COR-L47 (cell line): ENCODE results near the gene AHI1.

Experiments
- DNase-seq: peaks from one replicate; lab custom pipeline; 2025; lab: John Stamatoyannopoulos, UW

AHI1 gene

DNA sequence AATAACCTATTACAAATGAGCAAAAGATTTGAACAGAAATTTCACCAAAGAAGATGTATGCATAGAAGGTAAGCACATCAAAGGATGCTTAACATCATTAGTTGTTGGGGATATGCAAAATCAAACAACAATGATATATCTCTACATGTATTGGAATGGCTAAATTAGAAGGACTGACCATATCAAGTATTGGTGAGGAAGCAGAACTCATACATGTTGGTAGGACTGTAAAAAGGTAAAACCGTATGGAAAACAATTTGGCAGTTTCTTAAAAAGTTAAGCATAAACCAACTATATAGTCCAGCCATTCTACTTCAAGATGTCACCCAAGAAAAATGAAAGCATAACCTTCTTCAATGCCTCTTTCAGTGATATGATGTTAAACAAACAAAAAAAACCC, 202.5 kb downstream of the AHI1 start:
- DNase-seq = no peak

DNA sequence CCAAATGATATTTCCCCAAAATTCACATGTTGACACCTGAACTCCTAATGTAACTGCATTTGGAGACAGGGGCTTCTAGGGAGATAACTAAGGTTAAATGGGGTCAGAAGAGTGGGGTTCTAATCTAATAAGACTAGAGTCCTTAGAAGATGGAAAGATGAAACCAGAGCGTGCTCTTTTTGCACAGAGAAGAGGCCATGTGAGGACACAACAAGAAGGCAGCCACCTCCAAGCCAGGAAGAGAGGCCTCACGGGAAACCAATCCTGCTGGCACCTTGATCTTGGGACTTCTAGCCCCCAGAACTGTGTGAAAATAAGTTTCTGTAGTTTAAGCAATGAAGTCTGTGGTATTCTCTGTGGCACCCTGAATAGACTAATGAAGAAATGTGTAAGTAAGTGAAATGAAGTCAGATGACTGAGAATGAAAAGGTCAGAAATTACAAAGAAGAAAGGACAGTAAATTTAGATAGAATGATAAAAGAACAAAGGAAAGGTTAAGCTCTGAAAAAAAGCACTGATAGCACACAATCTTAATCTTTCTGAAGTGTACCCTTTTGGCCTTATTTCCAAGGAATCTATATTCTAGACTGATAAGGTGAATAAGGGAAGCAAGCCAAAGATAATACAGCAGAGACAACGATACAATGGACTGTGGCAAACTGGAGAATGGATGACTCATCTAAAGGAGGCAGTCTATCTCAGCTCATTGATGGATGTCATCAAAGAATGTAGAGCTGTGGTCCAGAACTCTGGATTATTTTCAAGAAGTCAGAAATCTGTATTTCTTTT, 206.1 kb downstream of the AHI1 start:
- DNase-seq = no peak

DNA sequence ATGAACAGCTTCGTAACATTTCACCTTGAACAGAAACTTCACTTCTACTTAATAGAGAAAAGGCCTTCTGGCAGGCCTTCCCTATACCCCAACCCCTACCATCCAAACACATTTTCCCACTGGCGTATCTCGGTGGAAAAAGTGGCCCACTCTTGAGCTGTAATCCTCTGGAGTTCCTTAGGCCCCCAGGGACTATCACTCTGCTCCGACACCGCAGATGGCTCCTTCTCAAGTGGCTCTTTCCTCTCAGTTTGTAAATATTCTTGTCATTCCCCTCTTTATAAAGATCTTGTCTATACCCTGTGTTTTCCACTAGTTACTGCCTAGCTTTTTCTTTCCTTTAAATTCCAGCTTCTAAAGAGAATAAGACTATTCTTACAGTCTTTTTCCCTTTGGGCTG, 207.7 kb downstream of the AHI1 start:
- DNase-seq = no peak

DNA sequence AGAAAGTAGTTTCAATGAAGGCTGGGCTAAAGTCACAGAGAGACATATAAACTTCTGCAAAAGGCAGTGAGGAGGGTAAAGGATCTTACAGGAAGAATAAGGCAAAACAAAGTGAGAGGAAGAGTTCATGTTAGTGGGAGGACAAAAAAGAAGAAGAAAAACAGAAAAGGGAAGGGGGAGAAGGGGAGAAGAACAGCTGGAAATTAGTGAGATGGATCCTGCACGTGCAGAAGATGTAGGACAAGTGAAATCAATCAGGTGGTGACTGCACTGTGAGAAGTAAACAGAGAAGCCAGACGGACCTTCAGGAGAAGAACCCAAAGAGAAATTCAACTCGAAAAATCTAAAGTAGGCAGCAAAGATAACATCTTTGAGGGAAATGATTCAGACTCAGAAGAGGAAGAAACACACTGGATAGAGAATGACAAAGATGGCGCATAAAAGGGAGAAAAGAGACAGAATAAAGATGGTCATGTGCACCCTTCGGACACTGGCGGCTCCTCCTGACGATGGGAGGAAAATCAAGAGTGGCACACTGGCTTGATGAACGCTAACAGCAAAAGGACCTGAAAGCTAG, 210.5 kb downstream of the AHI1 start:
- DNase-seq = no peak

DNA sequence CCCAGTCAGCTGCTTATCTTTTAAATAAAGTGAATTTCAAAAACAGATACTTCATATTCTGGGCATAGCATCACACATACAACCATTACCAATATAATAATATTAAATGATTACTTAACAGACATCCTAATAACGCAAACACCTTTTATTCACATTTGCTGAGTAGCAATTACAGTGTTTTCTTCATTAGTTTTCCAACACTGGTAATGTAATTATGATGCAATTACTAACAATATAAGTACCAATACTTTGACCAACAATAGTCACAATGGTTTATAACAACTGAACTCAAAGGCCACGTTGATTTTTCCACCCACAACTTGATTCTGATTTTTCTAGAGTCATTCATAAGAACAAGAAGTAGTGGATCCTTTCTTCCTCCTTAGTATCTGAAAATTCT, 212.4 kb downstream of the AHI1 start:
- DNase-seq = no peak

DNA sequence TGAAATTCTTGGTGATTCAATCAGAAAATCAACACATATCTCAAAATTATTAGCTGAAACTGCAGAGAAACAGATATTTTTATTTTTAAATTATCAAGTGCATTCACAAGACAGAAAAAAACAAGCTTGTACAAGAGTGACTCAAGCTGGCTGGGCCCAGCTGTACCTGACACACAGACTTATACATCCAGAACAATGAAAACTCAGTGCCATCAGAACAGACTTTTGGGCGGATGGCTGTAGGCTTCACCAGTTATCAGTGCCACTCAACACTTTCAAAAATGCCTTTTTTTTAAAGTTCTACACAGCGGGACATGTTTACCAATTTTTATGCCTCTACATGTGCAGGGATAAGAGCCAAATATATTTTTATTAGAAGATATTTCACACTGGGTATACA, 213.6 kb downstream of the AHI1 start:
- DNase-seq = no peak

DNA sequence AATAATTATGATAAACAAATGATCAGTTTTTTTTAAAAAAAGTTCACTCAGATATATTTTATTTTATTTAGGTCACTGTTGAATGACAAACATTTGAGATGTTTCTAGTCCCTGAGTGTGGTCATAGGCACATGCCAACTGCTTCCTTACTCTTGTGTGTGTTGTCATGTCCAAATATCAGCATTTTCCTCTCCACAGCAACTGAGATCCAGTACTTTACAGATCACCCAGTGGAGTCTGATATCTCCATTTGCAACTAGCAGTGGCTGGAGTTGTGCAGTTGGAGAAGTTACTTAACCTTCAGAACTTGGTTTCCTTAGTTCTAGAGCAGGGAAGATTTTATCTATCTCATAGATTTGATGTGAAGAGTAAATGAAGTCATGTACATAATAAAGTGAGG, 215.1 kb downstream of the AHI1 start:
- DNase-seq = no peak

DNA sequence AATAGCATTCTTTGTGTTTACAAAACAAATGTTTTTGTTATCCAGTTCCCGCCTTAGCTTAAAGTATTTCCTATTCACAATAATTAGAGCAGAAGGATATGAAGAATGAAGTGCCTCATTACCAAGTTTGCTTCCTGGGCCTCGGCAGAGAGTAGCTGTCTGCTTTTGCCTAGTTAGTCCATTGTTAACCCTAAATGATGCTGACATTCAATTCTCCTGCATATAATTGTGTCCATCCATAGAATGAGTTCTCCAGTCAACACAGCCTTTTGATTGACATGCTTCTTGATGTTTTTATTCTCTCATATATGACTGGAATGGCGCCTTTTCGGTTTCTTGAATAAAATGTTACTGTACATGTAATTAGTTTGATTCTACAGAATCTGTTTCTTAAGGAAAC, 215.6 kb downstream of the AHI1 start:
- DNase-seq = no peak

DNA sequence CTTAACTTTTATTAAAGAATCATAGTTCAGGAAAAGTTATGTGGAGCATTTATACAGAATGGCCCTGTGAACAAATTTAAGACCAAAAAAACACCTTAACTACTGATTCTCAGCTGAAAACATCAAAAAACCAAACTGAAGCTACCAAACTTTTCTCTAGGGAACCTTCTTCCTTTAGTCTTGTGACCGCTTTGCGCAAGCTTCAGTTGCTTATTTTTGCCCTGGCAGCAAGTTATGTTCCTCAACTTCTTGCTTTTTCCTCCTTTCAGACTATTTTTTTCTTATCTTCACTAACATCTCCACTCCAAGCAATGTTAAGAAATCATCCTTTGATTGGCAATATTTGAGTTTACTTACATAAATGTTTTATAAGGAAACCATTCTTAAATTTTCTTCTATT, 216.3 kb downstream of the AHI1 start:
- DNase-seq = no peak

DNA sequence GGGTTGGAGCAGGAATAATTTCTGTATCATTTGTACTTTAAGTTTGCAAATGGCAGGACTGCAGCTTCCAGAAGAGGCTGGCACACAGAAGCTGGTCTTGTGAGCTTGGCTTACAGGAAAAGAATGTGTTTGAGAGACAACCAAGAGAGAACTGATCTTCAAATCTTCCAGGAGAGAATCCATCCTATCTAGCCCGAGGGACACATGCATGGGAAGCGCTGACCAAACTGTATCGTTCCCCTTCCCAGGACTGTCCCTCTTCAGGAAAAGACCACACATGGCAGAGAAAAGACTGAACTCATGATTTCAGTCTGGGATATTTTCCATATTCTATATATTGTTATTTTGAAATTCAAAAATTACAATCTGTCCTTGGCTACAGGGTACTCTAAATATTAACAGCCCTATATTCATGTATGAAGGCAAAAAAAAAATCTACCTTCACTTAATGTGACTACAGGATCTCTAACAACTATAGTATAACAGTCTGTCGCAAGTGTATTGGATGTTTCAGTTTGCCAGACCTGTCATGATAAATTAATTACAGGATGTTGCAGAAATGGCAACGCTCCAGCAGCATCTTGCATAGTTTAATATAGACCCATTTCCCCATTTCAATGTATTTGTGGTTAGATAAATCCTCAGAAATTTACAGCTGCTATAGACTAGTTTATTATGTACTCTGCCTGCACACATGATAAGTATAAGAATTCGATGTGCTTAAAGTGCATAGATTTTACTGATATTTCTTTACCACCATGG, 217.0 kb downstream of the AHI1 start:
- DNase-seq = peak; percentile 8

DNA sequence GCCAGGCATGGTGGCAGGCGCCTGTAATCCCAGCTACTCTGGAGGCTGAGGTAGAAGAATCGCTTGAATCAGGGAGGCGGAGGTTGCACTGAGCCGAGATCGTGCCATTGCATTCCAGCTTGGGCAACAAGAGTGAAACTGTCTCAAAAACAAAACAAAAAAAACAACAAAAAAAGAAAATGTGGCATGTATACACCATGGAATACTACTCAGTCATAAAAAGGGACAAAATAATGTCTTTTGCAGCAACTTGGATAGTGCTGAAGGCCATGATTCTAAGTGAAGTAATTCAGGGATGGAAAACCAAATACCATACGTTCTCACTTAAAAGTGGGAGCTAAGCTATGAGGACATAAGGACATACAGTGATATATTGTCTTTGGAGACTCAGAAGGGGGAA, 220.1 kb downstream of the AHI1 start:
- no peak for DNase-seq

DNA sequence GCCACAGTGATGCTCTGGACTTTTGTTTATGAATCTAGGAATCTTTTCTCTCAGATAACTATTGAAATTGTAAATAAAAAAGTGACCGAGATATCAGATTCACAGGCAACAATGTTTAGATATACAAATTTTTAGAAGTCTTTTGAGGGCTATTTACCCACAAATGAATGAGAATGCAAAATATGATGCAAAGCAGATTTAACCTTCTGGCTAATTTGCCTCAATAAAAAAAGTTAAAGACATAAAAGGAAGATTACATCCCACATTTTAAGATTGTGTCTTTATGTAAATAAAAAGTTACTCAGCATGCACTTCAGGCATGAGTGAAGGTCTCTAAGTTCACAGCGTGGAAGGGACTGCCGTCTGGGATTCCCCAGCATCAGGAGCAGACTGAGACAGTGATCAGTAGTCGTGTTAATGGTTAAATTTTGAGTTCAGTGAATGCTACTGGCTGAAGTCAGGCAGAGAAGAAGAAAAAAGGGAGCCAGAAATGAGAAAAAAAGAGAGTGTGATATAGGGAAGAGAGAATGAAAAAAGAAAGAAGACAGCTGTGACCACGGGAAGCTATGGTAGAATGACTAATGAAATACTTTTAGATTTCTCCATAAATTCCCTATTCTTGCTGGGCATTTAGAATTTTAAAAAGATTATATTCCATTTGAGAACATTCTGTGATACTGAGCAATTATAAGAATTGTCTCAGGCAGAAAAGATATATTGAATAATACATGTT, 222.8 kb downstream of the AHI1 start:
- DNase-seq = no peak

DNA sequence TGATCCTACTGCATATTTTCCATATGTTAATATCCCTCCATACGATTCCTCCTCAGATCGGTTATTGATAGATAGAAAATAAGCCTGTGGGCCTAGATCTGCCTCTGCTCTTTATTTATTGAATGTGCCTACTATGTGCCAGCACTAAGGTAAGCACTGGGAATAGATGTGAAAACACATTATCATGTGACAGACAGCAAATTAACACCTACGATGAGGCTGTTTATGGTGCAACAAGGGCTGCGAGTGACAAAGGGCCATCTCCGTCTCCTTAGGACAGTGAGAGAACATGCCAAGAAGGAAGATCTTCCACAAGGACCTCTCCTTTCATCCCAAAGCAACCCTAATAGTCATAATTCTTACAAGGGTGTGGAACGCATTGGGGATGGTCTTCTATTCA, 225.9 kb downstream of the AHI1 start:
- DNase-seq = no peak

DNA sequence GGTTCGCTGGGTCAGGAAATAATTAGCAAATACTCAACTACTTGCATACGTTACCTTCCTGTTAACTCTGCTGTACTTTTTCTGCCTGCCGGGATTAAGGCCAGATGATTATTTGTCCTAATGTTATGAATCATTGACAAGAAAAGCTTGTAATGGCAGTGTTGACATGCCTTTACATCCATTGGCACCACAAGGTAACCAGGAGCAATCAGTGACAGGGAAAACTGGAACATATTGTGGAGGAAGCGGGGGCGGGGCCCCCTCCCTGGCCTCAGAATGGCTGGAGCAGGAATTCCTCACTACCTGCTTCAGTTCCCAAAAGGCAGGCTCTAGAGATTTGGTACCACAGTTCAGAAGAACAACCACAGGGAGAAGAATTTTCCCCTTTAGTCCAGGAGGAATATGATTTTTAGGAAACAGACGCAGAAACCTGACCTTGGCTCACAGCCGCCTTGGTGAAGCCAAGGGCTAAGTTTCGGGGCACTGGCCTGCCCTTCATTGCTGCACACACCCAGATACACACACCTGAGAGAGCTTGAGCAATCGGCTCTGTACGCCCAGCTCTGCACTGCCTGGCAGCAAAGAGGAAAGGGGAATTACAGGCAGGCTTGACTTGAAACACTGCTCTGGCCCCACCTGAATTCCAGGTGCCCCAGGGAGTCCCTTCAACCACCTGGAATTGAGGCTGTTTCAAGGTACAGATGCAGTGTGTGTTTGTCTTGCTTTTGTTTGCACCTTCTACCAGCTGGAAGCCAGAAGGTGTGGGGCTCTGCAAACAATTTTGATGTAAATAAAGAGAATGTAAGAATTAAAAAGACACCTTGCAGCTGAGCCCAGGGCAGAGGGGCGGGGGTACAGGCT, 226.6 kb downstream of the AHI1 start:
- peak; percentile 68 for DNase-seq

DNA sequence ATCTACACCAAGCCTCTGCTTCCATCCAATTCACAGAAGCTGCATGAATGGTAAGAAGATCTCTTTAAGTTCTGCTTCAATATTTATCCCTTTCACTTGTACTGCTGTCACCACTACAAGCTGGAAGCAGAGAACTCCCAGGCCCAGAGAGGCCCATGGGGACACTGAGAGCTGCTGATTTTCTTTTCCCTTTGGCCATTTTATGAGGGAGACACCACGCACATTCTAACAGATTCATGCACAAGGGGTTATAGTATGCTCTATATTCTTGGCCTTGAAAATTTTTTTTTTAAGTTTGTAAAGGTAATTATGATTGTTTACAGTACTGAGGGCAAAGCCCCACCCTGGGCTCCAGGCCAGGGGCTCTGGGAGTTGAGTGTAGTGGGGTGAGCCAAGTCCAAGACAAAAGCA, 228.1 kb downstream of the AHI1 start:
- DNase-seq = peak; percentile 44

DNA sequence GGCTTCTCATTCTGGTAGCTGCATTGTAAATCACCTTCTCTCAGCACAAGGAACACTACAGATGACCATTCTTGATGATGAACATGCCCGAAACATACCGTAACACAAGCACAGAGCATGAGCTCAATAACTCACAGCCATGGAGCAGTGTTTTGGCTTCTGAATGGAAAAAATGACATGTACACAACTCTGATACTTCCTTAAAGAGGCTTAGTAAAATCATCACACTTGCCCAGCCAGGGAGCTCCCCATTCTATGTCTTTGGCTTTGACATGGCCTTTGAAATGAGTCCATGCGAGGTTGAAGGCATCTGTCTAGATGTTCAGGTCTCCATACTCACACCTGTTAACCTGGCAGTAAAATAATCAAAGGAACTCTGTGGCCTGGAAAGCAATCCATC, 228.8 kb downstream of the AHI1 start:
- DNase-seq = no peak

DNA sequence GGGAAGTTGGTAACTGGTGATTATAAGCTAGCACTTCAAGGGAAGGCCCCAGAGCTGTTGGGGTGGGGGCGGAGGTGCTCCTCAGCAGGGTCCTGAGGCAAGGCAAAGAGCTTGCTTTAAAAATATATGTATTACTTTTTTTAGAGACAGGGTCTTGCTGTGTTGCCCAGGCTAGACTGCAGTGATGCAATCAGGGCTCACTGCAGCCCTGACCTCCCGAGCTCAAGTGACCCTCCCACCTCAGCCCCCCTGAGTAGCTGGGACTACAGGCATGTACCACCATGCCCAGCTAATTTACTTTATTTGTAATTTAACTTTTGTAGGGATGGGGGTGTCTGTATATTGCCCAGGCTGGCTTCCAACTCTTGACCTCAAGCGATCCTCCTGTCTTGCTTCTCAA, 229.3 kb downstream of the AHI1 start:
- DNase-seq = no peak

DNA sequence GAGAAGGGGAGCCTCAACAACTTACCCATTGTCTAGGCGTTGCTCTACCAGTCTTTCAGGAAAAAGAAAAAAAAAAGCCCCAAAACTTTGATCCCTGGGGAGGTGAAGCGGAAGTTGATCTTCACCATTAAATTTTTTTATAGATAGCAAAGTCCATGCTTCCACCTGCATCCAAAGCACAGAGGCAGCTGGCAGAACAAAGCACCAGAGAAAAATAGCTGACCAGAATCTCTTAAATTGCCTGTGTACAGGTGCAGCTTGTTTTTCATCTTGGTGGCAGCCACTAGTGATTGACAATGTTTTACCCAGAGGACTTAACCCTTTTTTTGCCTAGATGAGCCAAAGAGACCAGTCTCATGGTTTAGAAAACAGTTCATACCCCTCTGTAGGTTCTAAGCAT, 230.5 kb downstream of the AHI1 start:
- DNase-seq = peak; percentile 46

DNA sequence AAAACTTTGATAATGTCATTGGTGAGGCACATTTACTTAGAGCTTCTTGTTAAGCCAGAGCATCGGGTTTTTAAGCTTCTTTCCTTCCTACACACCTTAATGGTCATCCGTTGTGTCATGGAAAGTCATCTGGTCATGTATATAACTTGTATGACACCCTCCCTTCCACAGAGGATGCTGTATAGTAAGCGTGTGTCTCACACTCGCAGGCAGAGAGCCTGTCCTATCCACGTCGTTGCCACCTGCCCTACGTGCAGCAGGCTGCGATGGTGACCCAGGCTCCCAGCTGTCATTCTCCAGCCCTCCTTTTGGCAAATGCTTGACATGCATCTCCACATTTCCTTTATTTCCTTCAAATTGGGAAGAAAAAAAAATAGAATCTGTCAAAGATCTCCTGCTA, 230.9 kb downstream of the AHI1 start:
- DNase-seq = peak; percentile 13

DNA sequence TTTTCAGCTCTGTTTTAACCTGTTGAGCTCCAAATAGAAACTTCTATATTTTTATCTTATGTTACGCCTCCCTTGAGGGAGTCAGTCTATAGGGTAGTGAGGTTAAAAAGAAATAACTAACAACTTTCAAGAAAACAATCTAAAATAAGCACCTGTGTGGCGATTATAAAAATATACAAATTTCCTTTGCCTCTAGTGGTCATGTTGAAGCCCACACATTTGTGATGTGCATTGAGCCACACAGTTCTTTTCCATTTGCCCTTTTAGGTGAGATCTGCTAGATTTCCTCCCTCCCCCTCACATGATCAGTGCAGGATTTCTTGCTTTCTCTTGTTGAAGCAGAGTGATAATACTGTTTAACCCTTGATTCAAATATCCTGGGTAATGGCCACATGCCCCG, 232.3 kb downstream of the AHI1 start:
- DNase-seq = no peak

DNA sequence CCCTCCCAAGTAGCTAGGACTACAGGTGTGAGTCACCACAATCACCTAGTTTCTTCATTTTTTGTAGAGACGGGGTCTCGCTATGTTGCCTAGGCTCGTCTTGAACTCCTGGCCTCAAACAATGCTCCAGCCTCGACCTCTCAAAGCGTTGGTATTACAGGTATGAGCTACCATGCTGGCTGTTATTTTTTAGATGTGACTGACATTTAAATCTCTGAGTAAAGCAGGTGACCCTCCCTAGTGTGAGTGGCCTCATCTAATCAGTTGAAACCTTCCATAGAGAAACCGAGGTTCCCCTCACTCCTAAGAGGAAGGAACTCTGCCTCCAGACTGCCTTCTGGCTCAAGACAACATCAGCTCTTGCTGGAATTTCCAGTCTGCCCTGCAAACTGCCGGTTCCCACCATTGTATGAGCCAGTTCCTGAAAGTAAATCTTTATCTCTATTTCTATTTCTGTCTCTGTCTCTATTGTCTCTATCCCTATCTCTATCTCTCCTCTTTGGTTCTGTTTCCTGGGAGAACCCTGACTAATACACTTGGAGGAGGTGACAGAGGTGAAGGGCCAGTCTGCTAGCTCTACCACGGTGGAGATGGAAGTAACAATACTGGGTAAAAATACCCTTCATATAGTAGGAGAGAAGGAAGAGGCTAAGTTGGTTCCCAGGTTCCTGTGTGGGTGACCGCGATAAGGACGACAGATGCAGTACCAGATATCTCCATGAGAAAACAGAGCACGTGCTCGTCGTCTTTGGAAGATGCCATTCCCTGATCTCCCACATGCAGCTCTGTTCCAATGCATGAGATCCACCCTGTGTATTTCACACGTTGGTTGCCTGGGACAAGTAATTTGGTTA, 235.4 kb downstream of the AHI1 start:
- DNase-seq = no peak
